ENCODE data around the gene JSRP1.

The JSRP1 gene

GRCh38 chr19:2246801-2247361, 9.3 kb downstream of the JSRP1 start:
- peak; percentile 66 for DNase-seq (ENCODE audit: low spot score)

GRCh38 chr19:2246014-2246620, 10.1 kb downstream of the JSRP1 start:
- DNase-seq (ENCODE audit: low spot score): no peak

GRCh38 chr19:2245273-2245672, 10.9 kb downstream of the JSRP1 start:
- no peak for DNase-seq (ENCODE audit: low spot score)

GRCh38 chr19:2244486-2244885, 11.7 kb downstream of the JSRP1 start:
- no peak for DNase-seq (ENCODE audit: low spot score)

- no peak for DNase-seq (ENCODE audit: low spot score)
Measured at GRCh38 chr19:2244125-2244411, 12.1 kb downstream of the JSRP1 start.

- DNase-seq (ENCODE audit: low spot score): no peak
Measured at GRCh38 chr19:2243274-2244124, 12.7 kb downstream of the JSRP1 start.

GRCh38 chr19:2242816-2243215, 13.4 kb downstream of the JSRP1 start:
- DNase-seq (ENCODE audit: low spot score): no peak

- DNase-seq (ENCODE audit: low spot score): no peak
Measured at GRCh38 chr19:2242092-2242537, 14.1 kb downstream of the JSRP1 start.

- DNase-seq (ENCODE audit: low spot score): no peak
Measured at GRCh38 chr19:2240881-2241760, 15.1 kb downstream of the JSRP1 start.

- peak; percentile 63 for DNase-seq (ENCODE audit: low spot score)
Measured at GRCh38 chr19:2239771-2240770, 16.1 kb downstream of the JSRP1 start.

GRCh38 chr19:2239173-2239572, 17.0 kb downstream of the JSRP1 start:
- DNase-seq (ENCODE audit: low spot score): no peak

GRCh38 chr19:2237869-2238153, 18.4 kb downstream of the JSRP1 start:
- DNase-seq (ENCODE audit: low spot score): no peak

- DNase-seq (ENCODE audit: low spot score): peak; percentile 51
Measured at GRCh38 chr19:2237051-2237868, 19.0 kb downstream of the JSRP1 start.

- peak; percentile 96 for DNase-seq (ENCODE audit: low spot score)
Measured at GRCh38 chr19:2236314-2237050, 19.7 kb downstream of the JSRP1 start, which contains the start of the genes PLEKHJ1 and SF3A2. Gene PLEKHJ1 (minus strand): TSS chr19:2236329. CDS start chr19:2236248, 81 bp downstream. Gene SF3A2 (plus strand): TSS chr19:2236824. CDS start chr19:2243419, 6,595 bp downstream.

GRCh38 chr19:2236064-2236313, 20.2 kb downstream of the JSRP1 start:
- DNase-seq (ENCODE audit: low spot score): no peak

- no peak for DNase-seq (ENCODE audit: low spot score)
Measured at GRCh38 chr19:2235381-2236063, 20.7 kb downstream of the JSRP1 start.

- no peak for DNase-seq (ENCODE audit: low spot score)
Measured at GRCh38 chr19:2234996-2235380, 21.2 kb downstream of the JSRP1 start.

GRCh38 chr19:2233601-2234280, 22.5 kb downstream of the JSRP1 start:
- DNase-seq (ENCODE audit: low spot score): no peak
